Globus pallidus (tissue), 1 donor: ENCODE data around the gene ITGB7.
A peak's percentile ranks its signal among the peaks of the same experiment; 100 is the strongest.

Experiments
- DNase-seq: peaks from one replicate; pipeline ENCODE4 v3.0.0-alpha.2; 2015; ENCODE audit warnings: low spot score

ITGB7 gene

DNA sequence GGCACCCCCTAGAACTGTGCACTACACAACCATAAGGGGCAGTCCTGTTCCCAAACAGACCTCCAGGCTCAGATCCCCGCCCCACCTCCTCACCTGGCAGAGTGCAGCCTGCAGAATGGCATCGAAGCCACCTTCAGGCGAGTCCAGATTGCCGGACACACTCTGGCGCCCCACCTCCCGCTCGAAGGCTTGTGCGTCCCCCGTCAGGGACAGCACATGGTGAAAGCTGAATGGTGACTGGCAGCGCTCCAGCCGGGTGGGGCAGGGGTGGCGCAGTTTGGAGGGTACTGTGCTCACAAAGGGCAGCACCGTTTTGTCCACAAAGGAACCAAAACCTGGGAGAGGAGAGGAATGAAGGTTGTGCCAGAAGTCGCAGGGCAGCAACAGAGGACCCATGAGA is 10.6 kb downstream of the ITGB7 start:
- DNase-seq, result no peak

DNA sequence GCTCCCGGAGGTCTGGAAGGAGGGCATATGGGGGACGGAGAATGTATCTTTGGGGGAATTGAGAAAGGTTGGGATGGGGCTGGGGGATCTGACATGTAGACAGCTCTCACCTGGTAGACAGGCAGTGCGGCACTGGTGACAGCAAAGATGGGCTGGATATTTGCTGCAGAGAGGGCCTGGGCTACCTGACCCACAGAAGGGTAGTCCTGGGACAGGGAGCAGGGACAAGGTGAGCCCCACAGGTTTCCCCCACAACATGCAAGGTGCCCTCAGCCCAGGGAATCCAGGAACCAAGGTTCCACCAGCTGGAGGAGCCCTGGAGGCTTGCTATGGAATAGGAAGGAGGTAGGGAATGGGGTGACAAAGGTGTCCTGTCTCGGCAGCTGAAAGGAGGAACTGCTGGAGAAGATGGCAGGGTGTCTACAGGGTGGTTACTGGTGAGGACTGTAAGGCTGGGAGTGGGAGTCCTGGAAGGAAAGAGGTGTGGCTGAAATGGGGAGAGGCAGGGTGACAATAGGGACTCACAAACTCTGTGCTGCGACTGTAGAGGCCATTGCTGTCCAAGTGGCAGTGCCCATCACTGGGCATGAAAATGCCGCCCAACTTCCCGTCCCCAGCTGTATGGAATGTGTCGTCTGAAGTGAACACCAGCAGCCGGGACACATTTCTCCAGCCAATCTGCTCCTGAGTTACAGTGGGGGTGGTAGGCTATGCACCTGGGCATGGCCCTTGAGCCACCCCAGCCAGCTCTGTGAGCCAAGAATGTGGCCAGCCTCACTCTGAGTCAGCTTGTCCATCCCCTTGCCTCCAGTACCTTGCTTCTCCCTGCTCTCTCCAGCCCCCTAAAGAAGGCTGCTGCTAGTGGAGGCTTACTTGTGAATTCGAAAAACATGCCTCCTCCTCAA is 11.3 kb downstream of the ITGB7 start:
- no peak for DNase-seq

DNA sequence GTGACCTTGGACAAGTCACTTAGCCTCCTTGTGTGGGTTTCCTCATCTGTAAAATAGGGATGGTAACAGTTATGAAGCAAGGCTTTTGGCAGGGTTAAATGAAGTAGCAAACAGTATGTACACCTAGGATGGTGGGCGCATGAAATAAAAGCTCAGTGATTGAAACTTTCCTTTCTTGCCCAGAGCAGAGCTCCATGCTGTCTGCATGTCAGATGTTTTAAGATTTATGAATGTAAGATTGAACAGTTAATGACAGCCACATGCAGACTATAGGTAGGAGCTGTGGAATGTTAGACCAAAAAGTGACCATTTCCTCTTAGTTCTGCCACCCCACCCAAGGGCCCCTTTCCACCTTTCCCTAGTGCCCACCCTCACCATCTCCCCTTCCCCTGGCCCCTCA is 12.1 kb downstream of the ITGB7 start:
- DNase-seq, result no peak

DNA sequence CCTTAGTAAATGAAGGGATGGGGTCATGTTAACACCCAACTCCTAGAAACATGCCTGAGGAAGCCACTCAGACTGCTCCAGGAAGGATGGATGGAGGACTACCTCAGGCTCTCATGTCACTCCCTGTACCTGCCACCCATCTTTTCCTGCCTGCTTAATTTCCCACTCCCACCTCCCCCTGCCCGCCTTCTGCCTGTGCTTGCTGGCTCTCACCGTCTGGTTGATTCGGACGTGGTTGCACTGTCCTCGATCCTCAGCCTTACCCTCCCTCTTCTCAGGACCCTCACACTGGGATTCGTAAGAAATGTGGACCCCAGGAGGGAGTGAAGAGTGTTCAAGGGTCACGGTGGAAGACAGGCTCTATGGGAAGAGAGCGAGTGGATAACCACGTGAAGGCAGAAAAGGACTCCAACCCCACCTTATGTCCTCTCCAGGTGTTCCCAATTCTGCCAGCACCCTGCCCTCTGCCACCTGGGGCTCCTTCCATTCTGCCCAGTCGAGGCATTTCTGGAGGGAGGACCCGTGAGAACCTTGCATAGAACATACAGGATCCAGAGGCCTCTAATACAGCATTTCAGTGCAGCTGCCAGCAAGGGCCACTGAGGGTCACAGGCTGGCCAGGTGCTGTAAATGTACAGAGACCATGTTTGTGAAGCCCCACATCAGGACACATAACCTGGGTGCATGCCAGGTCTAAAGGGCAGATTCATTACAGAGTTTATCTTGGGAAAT is 12.9 kb downstream of the ITGB7 start:
- no peak for DNase-seq

DNA sequence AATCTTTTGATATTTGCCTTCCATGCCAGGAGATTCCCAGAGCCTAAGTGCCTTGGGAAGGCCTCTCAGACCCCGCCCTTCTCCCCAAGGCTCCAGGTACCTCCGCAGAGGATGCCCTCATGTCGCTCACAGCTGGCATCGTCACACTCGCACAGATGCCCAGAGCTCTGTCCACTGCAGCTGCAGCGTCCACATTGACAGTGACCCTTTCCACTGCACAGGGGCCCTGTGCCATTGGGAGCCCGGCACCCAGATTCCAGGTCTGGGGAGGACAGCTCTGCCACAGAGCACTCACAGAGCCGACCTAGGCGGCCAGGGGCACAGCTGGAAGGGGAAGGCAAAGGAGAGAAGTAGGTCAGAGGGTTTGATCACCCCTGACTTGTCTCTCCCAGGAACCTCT is 14.0 kb downstream of the ITGB7 start:
- DNase-seq, result no peak

DNA sequence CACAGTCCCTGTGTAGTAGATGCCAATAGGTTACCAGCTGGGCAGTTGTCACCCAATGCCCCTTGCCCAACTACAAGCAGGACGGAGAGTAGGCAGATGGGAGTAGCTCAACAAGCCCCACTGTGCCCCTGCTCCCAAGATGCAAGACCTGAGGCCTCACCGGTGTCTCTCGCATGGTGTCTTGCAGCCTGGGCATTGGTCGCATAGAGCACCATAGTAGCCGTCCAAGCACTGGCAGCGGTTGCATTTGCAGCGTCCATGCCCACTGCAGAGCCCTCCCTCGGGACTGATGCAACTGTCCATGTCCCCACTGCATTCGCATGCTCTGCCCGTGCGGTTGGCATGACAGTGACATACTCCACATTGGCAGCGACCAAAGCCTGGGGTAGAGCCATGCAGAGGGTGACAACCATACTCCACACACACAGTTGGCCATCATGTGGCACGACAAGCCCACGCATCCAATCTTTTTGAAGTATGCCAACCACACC is 14.5 kb downstream of the ITGB7 start:
- DNase-seq, result no peak

DNA sequence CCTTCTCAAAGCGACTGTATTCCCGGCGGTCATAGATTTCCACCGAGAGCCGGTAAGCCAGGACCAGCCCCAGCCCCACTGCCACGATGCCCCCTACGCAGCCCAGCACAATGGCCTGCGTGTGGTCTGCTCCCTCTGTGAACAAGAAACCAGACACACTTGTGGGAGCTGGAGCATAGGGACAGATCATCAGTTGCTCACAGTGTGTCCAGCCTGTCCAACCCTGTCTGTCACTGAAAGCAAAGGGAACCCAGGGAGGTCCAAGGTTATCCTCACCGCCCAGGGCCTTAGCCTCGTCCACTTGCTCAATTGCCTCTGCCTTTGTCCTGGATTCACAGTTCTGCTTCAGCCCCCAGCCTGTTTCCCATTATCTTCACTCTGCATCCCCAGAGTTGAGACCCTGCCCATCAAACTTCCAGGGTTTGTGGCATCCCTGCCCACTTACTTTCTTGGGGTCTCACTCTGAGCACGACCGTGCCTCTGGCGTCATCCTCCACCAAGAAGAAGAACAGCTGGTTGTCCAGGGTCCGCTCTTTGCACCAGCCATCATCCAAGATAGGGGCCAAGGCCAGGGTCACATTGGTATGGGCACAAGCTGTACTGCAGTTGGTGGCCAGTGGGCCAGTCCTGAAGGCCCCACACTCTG is 15.0 kb downstream of the ITGB7 start:
- DNase-seq, result no peak

DNA sequence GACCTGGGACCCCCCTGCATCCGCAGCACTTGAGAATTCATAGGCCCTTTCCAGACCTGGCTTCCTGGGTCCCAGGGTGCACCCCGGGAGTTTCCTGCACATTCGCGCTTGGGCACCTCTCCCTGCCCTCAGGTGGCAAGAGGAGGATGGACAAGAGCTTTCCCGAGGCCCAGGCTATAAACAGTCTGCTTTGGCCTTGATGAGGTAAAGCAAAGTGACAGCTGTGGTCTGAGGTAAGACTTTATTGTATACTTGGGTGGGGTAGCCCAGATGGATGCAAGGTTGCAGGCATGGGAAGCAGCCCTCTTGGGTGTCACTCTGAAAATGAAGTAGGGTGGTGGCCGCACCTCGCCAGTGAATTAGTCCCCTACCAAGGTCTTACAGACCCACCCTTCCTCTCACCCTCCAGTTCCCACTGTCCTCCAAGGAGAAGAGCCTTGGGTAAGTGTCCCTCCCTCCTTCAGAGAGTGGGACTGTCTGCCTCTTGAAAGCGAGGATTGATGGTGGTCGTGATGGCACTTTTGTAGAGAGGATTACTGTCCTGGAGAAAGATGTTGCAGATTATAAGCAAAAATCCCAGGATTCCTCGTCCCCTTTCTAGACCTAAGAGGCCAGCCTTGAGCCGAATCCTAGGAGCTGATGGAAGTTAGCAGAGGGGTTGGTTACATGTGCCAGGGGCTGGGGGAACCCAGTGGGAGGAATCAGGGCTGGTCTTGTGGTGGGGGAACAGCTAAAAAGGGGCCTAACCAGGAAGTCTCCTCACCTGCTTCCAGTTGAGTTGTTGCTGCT is 15.8 kb downstream of the ITGB7 start:
- DNase-seq, result no peak

DNA sequence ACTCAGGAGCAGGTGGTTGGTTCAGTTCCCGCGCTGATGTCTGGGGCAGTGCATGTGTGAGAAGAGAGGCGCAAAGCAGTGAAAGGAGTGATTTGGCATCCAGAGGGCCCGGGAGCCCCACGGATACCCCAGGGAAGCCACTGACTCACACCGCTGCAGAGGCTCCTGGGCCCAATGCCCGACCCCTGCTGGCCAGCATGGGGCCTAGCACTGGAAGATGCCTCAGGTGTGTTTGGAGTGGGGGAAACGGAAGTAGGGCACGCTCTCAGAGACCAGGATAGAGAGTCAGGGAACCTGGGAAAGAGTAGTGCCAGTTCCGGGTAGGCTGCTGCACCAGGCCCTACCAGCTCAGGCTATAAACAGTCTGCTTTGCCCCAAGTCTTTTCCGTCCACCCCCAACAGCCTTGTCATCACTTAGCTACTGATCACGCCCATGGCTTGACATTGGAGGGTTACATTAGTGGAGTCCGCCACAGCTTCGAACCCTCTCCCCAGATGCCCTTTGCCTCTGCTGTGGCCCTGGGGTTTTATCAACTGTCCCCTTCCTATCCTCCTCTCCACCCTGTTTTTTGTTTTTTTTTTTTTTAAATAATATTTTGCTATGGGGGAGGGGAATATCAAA is 16.8 kb downstream of the ITGB7 start:
- no peak for DNase-seq

DNA sequence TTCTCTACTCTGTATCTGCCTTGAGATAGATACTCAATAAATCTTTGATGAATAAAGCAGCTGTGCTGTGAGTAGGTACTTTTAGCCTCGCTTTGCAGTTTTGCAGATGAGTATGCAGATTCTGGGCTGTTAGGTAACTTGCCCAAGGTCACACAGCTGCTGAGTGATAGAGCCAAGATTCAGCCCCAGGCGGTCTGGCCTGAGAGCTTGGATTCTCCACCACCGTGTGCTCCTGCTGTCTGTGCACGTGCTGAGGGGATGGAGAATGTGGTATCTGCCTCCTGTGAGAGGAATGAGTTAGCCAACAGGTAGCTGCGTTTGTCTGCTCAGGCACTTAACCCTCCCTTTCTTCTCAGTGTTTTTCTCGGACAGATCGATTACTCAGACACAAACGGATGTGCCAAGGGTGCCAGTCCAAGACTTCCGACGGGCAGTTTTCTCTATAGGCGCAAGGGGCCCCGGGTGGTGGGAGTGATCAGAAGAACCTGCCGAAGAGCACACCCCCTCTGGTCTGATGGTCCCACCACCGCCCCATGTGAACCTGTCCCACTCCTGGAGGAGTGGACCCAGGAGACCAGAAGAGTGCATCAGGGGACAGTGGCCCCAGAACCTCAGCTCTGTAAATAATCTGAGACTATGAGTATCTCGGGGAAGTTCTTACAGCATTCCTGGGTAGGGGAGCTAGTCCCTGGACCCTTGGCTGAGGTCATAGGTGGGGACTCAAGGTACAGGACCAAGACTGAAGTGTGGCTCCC is 19.7 kb downstream of the ITGB7 start:
- DNase-seq, result no peak

DNA sequence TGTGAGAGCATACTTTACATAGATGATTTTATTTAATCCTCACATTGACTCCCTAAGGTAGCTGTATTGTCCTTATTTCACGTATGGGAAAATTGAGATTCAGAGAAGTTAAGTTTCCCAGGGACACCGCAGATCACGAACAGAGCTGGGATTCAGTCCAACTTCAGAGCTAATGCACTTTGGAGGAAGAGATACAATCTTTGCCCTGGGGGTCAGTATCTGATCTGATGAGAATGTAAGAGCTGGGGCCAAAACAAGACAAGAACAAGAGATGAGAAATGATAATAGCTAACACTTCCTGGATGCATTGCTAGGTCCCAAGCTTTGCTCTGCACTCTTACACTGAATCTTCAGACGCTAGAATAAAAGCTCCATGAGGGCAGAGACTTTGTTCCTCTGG is 20.3 kb downstream of the ITGB7 start:
- no peak for DNase-seq

DNA sequence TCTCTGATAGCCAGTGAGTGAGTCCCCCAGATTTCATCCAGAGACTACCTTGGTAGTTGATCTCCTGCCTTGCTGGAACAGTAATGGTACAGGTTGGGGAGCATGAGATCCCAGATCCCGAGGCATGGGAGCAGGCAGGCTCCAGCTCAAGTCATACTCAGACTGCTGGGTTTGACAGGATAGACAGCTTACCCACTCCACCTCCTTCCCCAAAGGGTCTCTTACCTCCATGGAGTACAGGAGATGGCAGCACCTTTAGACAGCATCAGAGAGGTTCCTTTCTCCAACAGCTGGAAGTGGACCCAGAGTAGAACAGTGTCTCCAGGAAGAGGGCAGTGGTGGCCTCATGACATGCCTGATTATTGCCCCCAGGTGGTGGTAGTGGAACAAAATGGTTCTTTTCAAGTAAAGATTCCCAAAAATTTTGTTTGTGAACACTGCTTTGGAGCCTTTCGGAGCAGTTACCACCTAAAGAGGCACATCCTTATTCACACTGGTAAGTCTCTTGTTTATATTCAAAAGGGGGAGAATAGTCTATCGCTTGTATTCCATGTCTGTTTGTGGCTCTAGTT is 21.4 kb downstream of the ITGB7 start:
- DNase-seq, result no peak

DNA sequence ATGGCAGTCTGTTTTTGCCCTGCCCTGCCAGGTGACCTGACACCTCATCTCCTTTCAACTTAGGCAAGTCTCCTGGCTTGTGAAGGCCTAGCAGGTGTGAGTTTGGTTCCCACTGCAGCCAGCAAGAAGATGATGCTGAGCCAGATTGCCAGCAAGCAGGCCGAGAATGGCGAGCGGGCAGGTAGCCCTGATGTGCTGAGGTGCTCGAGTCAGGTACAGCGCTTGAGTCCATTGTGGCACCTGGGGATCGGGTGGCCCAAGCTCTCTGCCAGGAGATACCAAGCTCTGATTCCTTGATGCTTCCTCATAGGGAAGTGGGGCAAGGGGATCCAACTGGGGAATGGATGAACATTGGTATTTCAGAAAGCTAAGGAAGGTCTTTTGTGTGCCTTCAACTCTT is 22.2 kb downstream of the ITGB7 start:
- DNase-seq, result no peak

DNA sequence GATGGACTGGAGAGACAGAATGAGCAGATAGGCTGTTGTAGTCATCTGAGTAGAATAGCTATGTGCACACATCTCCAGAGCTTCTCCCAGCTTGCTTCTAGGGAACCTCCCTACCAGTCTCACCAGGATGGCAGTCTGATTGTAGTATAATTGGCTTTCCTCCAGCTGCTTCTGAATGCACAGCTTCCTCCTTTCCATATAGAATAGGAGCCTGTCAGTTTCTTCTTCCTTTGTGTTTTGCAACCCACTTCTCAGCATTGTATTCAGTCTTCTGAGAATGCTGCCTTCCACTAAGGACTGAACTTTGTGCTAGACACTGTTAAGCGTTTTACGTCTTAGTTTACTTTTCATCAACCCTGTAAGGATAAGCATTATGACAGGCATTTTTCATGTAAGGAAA is 24.1 kb downstream of the ITGB7 start:
- no peak for DNase-seq

DNA sequence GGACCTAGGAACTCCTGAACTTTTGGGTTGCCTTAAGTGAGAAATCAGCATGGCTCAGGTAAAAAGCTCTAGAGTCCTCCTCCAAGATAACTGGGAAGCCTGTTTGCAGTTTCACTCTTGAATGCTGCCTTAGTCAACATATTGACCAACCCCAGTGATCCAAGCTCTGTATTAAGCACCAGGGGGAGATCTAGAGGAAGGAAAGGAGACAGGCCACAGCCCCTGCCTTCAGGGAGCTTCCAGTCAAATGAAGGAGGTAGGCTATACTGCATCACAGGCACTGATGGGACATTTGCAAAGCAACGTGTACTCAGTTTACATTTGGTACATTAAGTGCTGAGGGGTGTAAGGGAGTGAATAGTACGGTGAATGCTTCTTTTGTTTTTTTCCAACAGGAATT is 25.1 kb downstream of the ITGB7 start:
- DNase-seq, result no peak

DNA sequence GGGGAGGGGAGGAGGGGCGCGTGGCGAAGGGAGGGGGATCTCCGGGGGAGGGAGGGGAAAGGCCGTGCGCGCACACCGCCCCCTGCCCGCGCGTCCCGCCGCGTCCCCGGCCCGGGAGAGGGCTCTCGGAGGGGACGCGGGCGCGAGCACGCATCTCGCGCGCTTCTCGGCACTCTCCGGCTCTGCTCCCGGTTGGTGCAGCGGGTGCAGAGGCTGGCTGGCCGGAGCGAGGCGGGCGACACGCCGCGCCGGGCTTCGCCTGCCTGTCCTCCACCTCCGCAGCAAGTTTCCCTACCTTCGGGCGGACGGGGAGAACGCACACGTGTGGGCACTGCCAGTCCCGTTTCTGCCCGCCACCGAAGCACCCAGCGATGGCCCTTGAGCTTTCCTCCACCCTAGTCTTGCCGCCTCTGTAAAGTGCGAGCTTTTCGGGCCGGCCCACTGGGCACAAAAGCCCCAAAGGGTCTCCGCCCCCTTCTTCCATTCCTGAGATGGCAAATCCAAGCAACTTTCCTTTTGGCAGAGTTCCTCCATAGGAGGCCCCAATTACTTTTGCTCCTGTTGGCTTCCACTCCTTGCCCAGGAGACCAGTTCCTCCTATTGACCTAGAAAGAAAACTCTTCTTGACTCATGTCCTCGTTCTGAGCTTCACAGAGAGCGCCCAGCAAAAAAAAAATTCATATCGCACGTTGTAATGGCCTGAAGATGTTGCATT is 26.0 kb downstream of the ITGB7 start:
- peak; percentile 78 for DNase-seq

DNA sequence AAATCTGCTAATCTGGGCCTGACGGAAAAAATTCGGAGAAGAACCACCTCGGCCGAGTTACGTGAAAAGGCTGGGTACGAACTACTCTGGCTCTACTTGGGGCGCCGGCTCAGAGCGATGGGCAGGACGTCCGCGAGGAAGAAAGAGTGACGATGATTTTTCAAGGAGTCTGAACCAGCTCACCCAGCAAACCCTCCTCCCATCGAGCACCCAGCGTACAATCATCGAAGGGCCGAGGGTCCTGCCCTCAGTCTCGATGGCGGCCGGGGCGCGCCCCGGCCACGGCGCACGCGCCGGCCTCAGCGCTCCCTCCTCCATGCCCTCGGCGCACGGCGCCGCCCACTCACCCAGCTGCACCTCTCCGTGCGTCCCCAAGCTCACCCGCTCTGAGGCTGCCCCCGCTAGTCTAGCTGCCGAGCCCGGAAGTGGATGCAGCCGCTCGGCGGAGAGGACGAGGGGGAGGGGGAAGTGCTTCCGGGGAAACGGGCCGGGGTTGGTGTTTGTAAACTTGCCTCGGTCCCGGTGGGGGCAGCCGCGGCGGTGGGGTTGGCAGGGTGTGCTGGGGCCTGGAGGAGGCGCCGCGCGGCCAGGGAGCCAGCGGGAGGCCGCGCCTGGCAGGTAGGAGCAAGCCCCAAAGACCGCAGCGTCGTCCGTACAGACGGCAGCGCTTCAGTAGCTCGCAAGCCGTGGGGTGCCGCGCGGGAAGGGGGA is 26.7 kb downstream of the ITGB7 start, which contains the start of the genes CSAD and ZNF740:
Gene CSAD, minus strand, starts transcription at position 706 of the 711 bp plus-strand sequence. CDS start 7,455 bp downstream, outside the sequence.
Gene ZNF740, plus strand, starts transcription at position 503 of the 711 bp plus-strand sequence. CDS start 1,262 bp downstream, outside the sequence.
- peak; percentile 98 for DNase-seq

DNA sequence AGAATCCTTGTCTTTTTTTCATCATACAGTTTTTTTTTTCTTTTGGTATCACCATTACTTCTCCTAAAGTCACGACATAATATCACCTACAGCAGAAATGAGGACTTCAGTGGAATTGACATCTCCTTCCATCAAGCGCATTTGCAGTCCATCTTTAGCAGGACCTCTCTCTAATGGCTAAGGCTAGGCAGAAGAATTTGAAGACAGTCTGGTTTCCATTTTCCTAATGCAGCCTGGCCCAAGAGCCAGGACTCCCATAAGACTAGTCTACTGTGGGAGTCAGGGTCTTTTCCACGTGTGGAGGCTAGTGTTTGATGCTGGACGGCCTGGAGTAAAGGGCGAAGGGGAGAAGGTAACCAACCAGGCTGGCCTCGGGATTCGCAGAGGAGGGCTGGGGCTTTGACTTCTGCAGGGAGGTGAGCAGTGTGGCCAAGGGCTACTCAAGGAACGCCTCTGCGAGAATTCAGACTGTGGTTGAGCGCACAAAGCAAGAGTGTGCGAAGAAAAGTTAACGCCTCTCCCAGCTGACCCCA is 27.3 kb downstream of the ITGB7 start:
- DNase-seq, result no peak
